PC-3 (cell line): ENCODE data around the gene WNT2B.

Experiments used
- CTCF ChIP-seq: fragments of 300-600 bp; sonication (generic); conservative IDR thresholded peaks from 2 replicates; pipeline ENCODE4 v1.5.1; 2017; ENCODE audit warnings: antibody characterized with exemption, low read depth, mild to moderate bottlenecking, low read length
- EZH2 ChIP-seq: fragments of 300-600 bp; sonication (generic); IDR thresholded peaks from one replicate; pipeline ENCODE4 v1.6.1; 2017; ENCODE audit warnings: antibody characterized with exemption, mild to moderate bottlenecking, low read length; ENCODE audit not compliant: unreplicated experiment
- EZH2phosphoT487 ChIP-seq: fragments of 300-600 bp; sonication (generic); IDR thresholded peaks from 2 replicates; pipeline ENCODE4 v1.6.1; 2018; ENCODE audit warnings: mild to moderate bottlenecking, antibody characterized with exemption, low read length, borderline replicate concordance

- TF ChIP-seq CTCF (peak; percentile 88), EZH2phosphoT487 (no peak), EZH2 (no peak)
These were observed 42.6 kb upstream of the WNT2B start for GRCh38 chr1:112466078-112466660.
